B cell (primary cell): ENCODE data around the gene LZTS3. TPM values are rescaled to one million over a fixed set of nuclear protein-coding genes. Genes with fewer than 3 reads are reported as not detected.

ENCODE experiments used
- ATAC-seq: fragments of 200-7000 bp; cut with Tn5 transposase; one replicate; pipeline ENCODE4 v1.10.0; 2021; ENCODE audit warnings: low read depth, mild to moderate bottlenecking, moderate number of reproducible peaks, moderate library complexity
- CTCF ChIA-PET: fragments of 350-600 bp; sonication (Branson Sonifier 250); formaldehyde crosslinking; loops from one replicate; lab custom pipeline; 2021; ENCODE audit warnings: antibody characterized with exemption, inconsistent platforms; lab: Charles Lee
- POLR2A ChIA-PET: fragments of 350-600 bp; sonication (Branson Sonifier 250); formaldehyde crosslinking; loops from one replicate; lab custom pipeline; 2021; ENCODE audit warnings: antibody characterized with exemption; lab: Charles Lee
- DNase-seq: peaks from one replicate; pipeline ENCODE4 v3.0.0; 2013
- H2AFZ ChIP-seq: 2 replicates; pipeline ENCODE4 v1.6.1; 2012; ENCODE audit warnings: mild to moderate bottlenecking, low read depth, low read length; ENCODE audit not compliant: insufficient read depth, poor library complexity, severe bottlenecking
- H3K27ac ChIP-seq, 2 donors: 1 replicate in 1 of 2; 2 replicates in 1 of 2; pipeline ENCODE4 v1.5.1; 2012 to 2013; ENCODE audit warnings: low read length in 2 of 2, mild to moderate bottlenecking in 2 of 2, moderate library complexity in 1 of 2
- H3K27me3 ChIP-seq, 4 experiments: fragments of 200-600 bp in 1 of 4; sonication (generic) in 1 of 4; replicated peaks in 1 of 4; 1 replicate in 2 of 4; 2 replicates in 2 of 4; pipeline versions ENCODE4 v1.6.1 to v1.7.0; 2013 to 2016; ENCODE audit warnings: low read length in 3 of 4, mild to moderate bottlenecking in 2 of 4, mixed read lengths in 1 of 4, moderate library complexity in 1 of 4; ENCODE audit not compliant: insufficient read depth in 4 of 4, control insufficient read depth in 3 of 4; ENCODE audit errors: control extremely low read depth in 1 of 4
- H3K36me3 ChIP-seq, 2 experiments: replicated peaks in 1 of 2; 1 replicate in 1 of 2; 2 replicates in 1 of 2; pipeline versions ENCODE4 v1.6.1 to v1.7.1; 2013; ENCODE audit warnings: low read length in 1 of 2; ENCODE audit not compliant: insufficient read depth in 2 of 2, control insufficient read depth in 1 of 2; ENCODE audit errors: control extremely low read depth in 1 of 2, extremely low read depth in 1 of 2
- H3K4me1 ChIP-seq, 2 donors: fragments of 200-600 bp in 1 of 2; sonication (generic) in 1 of 2; 1 replicate in 1 of 2; 2 replicates in 1 of 2; pipeline versions ENCODE4 v1.5.1 to v1.6.1; 2013 to 2017; ENCODE audit warnings: low read length in 2 of 2; ENCODE audit not compliant: control insufficient read depth in 2 of 2, insufficient read depth in 2 of 2
- H3K4me2 ChIP-seq: replicated peaks from 2 replicates; pipeline ENCODE3; 2012; ENCODE audit warnings: mild to moderate bottlenecking, low read depth, low read length; ENCODE audit not compliant: poor library complexity, severe bottlenecking
- H3K4me3 ChIP-seq, 5 experiments: fragments of 200-600 bp in 1 of 5; sonication (generic) in 1 of 5; 1 replicate in 3 of 5; 2 replicates in 2 of 5; pipeline versions ENCODE4 v1.5.1 to v1.7.0; 2011 to 2016; ENCODE audit warnings: low read length in 4 of 5, mild to moderate bottlenecking in 4 of 5, low read depth in 2 of 5, control low read depth in 1 of 5, moderate library complexity in 1 of 5; ENCODE audit not compliant: insufficient read depth in 1 of 5; ENCODE audit errors: control extremely low read depth in 1 of 5, extremely low read depth in 1 of 5
- H3K79me2 ChIP-seq: fragments of 200-600 bp; sonication (generic); one replicate; pipeline ENCODE4 v1.6.0; 2016; ENCODE audit warnings: low read length; ENCODE audit not compliant: control insufficient read depth, insufficient read depth
- H3K9ac ChIP-seq: fragments of 200-600 bp; sonication (generic); 2 replicates; pipeline ENCODE4 v1.6.1; 2017; ENCODE audit warnings: mild to moderate bottlenecking, low read length, moderate library complexity
- H3K9me3 ChIP-seq, 3 donors: one replicate each; pipeline versions ENCODE4 v1.6.1 to v1.7.1; 2013; ENCODE audit warnings: low read length in 2 of 3; ENCODE audit not compliant: control insufficient read depth in 2 of 3, insufficient read depth in 1 of 3; ENCODE audit errors: control extremely low read depth in 1 of 3
- H4K20me1 ChIP-seq: 2 replicates; pipeline ENCODE4 v1.6.0; 2012; ENCODE audit warnings: mild to moderate bottlenecking, low read length; ENCODE audit not compliant: insufficient read depth, control insufficient read depth, poor library complexity, severe bottlenecking
- H3K27ac Mint-ChIP-seq: one replicate; pipeline ENCODE4 v1.8.0; 2021; ENCODE audit warnings: mixed read lengths
- H3K27me3 Mint-ChIP-seq: one replicate; pipeline ENCODE4 v1.8.0; 2021; ENCODE audit warnings: mixed read lengths
- H3K4me1 Mint-ChIP-seq: one replicate; pipeline ENCODE4 v1.8.0; 2021; ENCODE audit warnings: mixed read lengths
- H3K4me3 Mint-ChIP-seq: one replicate; pipeline ENCODE4 v1.8.0; 2021; ENCODE audit warnings: mixed read lengths
- H3K9me3 Mint-ChIP-seq: one replicate; pipeline ENCODE4 v1.8.0; 2022; ENCODE audit warnings: mixed read lengths; ENCODE audit not compliant: insufficient read depth
- EZH2 ChIP-seq: IDR thresholded peaks from 2 replicates; pipeline ENCODE4 v1.6.1; 2012; ENCODE audit warnings: borderline replicate concordance, low read depth, mild to moderate bottlenecking, moderate library complexity, low read length; ENCODE audit not compliant: insufficient read depth, poor library complexity, severe bottlenecking
- WGBS: methylation state at CpG from one replicate; pipeline ENCODE4 v1.1.5; 2013; ENCODE audit warnings: missing lambda C conversion rate; ENCODE audit not compliant: insufficient coverage; 5-methylcytosine and 5-hydroxymethylcytosine counted together
- intact Hi-C: fragments of 100-400 bp; cut with micrococcal nuclease; formaldehyde crosslinking; loops from one replicate; pipeline ENCODE4 v1.10.0; 2022
- polyA plus RNA-seq: library from polyadenylated mRNA; depleted of rRNA; stranded (reverse); fragments of >200 nt; gene quantifications from 2 replicates; pipeline ENCODE4 v1.2.3, GENCODE V29; 2012
- total RNA-seq, 2 donors: library from RNA; stranded (reverse); fragments of 120-200 nt in 1 of 2; gene quantifications; 1 replicate in 1 of 2; 2 replicates in 1 of 2; pipeline versions ENCODE4 v1.2.3 to v1.2.4, GENCODE V29; 2013 to 2022
- TF ChIP-seq, protein P1 (sequence below): fragments of 200-600 bp; IDR thresholded peaks from one replicate; pipeline ENCODE4 v1.8.0; 2022; ENCODE audit warnings: antibody characterized with exemption, mild to moderate bottlenecking

Gene LZTS3
- total and polyA plus RNA-seq, 2 donors (not counting 1 experiment from before 2014, with no cell fraction given): 2.3 to 5.1 TPM

- H3K27ac Mint-ChIP-seq: no peak overlapping the region
- DNase-seq: no peak
- H3K79me2 ChIP-seq: no peaks in the 10 kb centered on the region
- no peak overlapping the region for H3K27ac ChIP-seq
- H3K9me3 Mint-ChIP-seq: no peaks in the 10 kb centered on the region
- no peaks in the 10 kb centered on the region for H4K20me1 ChIP-seq
- CTCF ChIA-PET: no interaction called here
- H3K4me3 ChIP-seq: no peak overlapping the region
- H3K4me3 Mint-ChIP-seq: no peak overlapping the region
- intact Hi-C loops: no loop called here
- peaks cover 12% of the 10 kb centered on the region for H3K4me1 Mint-ChIP-seq
- H3K27me3 Mint-ChIP-seq: peaks cover 43% of the 10 kb centered on the region
- no peak overlapping the region for H3K9ac ChIP-seq
- POLR2A ChIA-PET: no interaction called here
- no peak overlapping the region for H3K4me2 ChIP-seq
- no peak for ATAC-seq
- H2AFZ ChIP-seq: no peak overlapping the region
- H3K9me3 ChIP-seq: peaks cover 0 to 14% (median 0%) of the 10 kb centered on the region in 3 donors
- no peak for TF ChIP-seq EZH2
- TF ChIP-seq, protein P1, sequence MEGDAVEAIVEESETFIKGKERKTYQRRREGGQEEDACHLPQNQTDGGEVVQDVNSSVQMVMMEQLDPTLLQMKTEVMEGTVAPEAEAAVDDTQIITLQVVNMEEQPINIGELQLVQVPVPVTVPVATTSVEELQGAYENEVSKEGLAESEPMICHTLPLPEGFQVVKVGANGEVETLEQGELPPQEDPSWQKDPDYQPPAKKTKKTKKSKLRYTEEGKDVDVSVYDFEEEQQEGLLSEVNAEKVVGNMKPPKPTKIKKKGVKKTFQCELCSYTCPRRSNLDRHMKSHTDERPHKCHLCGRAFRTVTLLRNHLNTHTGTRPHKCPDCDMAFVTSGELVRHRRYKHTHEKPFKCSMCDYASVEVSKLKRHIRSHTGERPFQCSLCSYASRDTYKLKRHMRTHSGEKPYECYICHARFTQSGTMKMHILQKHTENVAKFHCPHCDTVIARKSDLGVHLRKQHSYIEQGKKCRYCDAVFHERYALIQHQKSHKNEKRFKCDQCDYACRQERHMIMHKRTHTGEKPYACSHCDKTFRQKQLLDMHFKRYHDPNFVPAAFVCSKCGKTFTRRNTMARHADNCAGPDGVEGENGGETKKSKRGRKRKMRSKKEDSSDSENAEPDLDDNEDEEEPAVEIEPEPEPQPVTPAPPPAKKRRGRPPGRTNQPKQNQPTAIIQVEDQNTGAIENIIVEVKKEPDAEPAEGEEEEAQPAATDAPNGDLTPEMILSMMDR: no peak
- peaks cover 0 to 66% (median 29%) of the 10 kb centered on the region in 4 experiments for H3K27me3 ChIP-seq
- no peaks in the 10 kb centered on the region for H3K36me3 ChIP-seq
- WGBS: 90% methylated on average over 7 of the region's 7 CpGs
- peaks cover 24 to 26% of the 10 kb centered on the region in 2 donors for H3K4me1 ChIP-seq
Measured at GRCh38 chr20:3168829-3169590, 4.3 kb downstream of the LZTS3 start.
